HUDEP-2 (cell line): ENCODE data around the gene DDN.

Source experiments
- DNase-seq, 76 experiments: peaks; one replicate each; lab custom pipeline; 2025; ENCODE audit not compliant: unreplicated experiment in 76 of 76; lab: John Stamatoyannopoulos, UW

DDN gene

DNA sequence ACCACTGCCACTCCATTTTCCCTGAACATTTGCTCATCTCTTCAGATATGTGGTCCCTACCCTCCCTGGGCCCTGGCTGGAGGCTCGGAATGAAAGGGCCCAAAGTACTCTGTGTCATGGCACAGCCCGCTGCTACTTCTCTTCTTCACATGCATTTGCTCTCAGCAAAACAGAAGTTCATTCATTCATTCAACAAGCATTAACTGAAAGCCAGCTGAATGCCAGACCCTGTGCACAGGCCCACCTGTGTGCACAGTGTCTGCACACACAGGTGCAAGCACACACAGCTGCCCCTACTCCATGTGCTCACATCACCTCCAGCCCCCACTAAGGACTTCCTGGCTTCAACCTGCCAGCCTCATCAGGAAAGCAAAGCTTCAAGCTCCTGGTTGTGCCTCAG, 13.3 kb downstream of the DDN start:
- no peak for DNase-seq

- DNase-seq, result no peak
Measured at GRCh38 chr12:48985475-48985897, 13.7 kb downstream of the DDN start.

- DNase-seq, result no peak
Measured at GRCh38 chr12:48982397-48983080, 16.6 kb downstream of the DDN start.

- no peak for DNase-seq
Measured at GRCh38 chr12:48981757-48982157, 17.4 kb downstream of the DDN start.

DNA sequence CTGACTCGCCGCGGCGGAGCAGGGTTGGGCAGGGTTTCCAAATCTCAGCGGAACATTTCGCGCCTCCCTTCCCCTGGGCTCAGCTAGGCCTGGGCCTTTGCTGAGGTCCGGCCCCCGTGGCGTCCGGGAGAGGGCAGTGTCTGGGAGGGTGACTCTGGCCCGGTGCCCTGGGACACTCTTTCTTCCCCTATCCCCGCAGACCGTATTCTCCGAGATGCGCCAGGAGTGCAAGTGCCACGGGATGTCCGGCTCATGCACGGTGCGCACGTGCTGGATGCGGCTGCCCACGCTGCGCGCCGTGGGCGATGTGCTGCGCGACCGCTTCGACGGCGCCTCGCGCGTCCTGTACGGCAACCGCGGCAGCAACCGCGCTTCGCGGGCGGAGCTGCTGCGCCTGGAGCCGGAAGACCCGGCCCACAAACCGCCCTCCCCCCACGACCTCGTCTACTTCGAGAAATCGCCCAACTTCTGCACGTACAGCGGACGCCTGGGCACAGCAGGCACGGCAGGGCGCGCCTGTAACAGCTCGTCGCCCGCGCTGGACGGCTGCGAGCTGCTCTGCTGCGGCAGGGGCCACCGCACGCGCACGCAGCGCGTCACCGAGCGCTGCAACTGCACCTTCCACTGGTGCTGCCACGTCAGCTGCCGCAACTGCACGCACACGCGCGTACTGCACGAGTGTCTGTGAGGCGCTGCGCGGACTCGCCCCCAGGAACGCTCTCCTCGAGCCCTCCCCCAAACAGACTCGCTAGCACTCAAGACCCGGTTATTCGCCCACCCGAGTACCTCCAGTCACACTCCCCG, 18.0 kb downstream of the DDN start:
- DNase-seq, result peak in 3 of 76 experiments; percentile 22 to 36 (median 23)

DNA sequence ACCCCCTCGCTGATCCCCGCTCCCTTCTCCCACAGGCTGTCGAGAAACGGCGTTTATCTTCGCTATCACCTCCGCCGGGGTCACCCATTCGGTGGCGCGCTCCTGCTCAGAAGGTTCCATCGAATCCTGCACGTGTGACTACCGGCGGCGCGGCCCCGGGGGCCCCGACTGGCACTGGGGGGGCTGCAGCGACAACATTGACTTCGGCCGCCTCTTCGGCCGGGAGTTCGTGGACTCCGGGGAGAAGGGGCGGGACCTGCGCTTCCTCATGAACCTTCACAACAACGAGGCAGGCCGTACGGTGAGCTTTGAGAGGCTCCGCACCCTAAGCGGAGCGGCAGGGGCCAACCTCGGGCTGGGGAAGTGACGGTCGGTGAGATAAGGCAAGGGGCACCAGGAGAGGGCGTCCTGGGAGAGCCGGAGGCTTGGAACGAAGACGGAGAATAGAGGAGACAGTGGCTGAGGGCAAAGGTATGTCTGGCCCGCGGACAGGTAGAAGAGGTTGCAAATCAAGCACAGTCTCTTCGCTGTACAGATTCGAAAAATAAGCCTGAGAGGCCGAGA, 18.7 kb downstream of the DDN start:
- DNase-seq, result peak in 7 of 76 experiments; percentile 16 to 36 (median 22)

DNA sequence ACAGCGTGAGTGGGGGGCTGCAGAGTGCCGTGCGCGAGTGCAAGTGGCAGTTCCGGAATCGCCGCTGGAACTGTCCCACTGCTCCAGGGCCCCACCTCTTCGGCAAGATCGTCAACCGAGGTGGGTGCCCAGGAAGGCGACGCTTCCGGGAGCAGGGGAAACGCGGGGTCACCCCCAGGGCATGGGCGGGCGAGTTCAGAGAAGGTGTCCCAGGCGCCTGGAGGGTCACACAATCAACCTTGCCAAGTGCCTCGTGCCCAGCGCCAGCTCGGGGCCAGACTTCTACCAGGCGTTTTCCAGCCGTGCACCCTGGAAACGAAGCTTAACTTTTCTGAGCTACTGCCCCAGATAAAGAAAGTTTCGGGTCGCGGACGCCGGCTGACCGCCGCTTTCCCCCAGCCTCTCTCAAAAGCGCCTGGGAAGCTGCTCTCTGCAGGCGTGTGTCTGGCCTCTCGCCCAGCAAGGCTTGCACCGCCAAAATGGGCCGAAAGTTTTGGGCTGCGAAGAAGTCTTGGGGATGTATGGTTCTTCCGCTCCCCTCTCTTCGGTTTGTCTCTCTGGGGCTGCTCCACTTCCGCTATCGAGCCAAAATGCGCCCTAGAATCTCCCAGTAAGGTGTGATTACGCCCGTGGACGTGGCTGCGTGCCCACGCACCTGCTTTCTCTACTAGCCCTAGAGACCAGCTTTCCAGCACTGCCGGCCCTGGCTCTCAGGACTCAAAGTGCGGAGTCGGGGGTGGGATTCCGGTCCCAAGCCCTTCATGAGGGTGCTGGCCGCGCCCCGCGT, 19.4 kb downstream of the DDN start:
- peak in 1 of 76 experiments; percentile 17 for DNase-seq

- no peak for DNase-seq
Measured at GRCh38 chr12:48978741-48979601, 20.2 kb downstream of the DDN start.

- no peak for DNase-seq
Measured at GRCh38 chr12:48978291-48978740, 20.9 kb downstream of the DDN start, which contains the start of gene WNT1. TSS of gene WNT1 (plus strand) at chr12:48978322. CDS start at chr12:48978651, 329 bp downstream.

- DNase-seq, result peak in 41 of 76 experiments; percentile 15 to 70 (median 48)
Measured at GRCh38 chr12:48977290-48978281, 21.6 kb downstream of the DDN start.

DNA sequence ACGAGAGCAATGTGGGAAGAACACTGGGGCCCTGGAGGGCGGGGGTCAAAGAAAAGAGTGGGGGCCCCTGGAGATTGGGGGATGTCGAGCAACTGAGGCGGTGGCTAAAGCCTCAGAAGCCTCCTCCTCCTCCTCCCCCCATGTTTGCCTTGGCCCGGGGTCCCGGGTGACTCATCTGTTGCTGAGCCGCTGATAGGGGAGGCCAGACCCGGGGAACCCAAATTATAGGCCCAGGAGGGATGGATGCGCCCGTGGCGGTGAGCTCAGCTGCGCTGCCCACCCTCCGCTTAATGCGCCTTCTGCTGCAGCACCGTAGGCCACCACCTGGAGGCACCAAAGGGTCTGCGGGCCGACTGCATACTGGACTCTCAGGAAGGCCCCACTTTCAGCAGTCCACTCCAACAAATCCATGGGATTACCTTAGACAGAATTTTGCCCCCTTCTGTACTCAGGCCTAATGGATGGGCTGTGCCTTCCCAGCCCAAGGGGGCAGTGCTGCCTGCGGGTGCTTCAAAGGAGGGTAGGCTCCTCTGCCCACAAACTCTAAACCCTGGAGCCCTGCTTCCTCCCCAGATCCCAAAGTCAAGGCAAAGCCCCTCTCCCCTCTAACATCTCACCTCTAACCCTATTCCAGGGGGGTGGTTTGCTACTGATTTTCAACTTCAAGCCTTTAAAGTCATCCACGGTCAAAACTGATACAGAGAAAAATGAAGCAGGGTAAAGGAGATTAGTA, 25.1 kb downstream of the DDN start:
- peak in 11 of 76 experiments; percentile 4 to 25 (median 19) for DNase-seq

GRCh38 chr12:48973531-48973930, 25.6 kb downstream of the DDN start:
- DNase-seq, result no peak

- no peak for DNase-seq
Measured at GRCh38 chr12:48972952-48973483, 26.2 kb downstream of the DDN start.

GRCh38 chr12:48972213-48972951, 26.8 kb downstream of the DDN start:
- DNase-seq, result peak in 1 of 76 experiments; percentile 16

DNA sequence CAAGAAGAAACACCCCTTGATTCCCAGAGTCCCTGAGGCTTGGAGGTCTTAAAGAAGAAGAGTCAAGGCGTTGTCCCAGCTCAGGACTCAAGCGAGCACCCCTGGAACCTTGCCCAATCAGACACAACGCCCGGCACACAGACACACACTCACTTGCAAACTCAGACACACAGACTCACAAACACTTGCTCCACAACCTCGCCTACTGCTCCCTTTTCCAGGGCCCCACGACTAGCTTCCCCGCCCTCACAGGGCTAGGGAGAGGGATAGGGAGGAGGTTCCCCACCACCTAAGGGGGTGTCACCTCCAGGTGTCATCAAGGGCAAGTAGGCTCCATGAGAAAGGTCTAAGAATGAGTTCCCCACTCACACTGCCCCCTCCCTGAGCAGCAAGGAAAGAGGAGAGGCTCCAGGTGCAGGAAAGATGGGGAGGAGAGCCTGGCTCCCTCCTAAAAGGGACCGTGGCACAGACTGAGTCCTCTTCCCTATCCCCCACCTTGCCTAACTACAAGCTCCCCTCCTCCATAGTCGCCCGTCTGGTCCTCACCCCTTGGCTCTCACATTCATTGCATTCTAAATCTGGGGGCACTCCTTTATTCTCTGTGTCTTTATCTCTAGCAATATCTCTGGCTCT, 28.4 kb downstream of the DDN start:
- DNase-seq, result peak in 1 of 76 experiments; percentile 8
